ENCODE measurements around the gene PLEKHO2. TPM values are rescaled to one million over a fixed set of nuclear protein-coding genes. Genes with fewer than 3 reads are reported as not detected.

Gene PLEKHO2
- total RNA-seq, 1 donor from 2014 or later, result 18.0 TPM

DNA sequence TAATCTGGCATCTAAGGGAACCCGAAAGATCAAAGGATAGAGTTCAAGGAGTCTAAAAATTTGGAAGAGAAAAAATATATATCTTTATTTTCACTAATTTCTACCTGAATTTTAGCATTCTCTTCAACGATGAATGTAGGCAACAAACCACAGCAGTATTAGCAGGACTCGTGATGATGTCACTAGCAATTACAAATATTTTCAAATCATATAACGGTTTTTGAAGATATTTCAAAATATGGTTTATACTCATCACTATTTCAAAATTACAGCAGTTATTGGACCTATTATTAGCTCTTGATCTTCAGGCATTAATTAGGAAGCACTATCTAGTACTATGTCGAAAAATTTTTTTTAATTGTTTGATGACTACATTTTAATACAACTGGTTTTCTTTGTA, 43.0 kb downstream of the PLEKHO2 start:
- Mint-ChIP-seq H3K27me3 (ENCODE audit: unreplicated experiment) (peaks cover 2% of the 10 kb centered on the region), H3K27ac (ENCODE audit: unreplicated experiment) (no peak overlapping the region), H3K4me3 (ENCODE audit: unreplicated experiment) (no peak overlapping the region), H3K4me1 (ENCODE audit: low read depth, unreplicated experiment) (peaks cover 13% of the 10 kb centered on the region), H3K9me3 (ENCODE audit: unreplicated experiment) (no peaks in the 10 kb centered on the region), H3K36me3 (ENCODE audit: unreplicated experiment) (peaks cover 4% of the 10 kb centered on the region)
- no peak for DNase-seq
- TF ChIP-seq, protein P1, sequence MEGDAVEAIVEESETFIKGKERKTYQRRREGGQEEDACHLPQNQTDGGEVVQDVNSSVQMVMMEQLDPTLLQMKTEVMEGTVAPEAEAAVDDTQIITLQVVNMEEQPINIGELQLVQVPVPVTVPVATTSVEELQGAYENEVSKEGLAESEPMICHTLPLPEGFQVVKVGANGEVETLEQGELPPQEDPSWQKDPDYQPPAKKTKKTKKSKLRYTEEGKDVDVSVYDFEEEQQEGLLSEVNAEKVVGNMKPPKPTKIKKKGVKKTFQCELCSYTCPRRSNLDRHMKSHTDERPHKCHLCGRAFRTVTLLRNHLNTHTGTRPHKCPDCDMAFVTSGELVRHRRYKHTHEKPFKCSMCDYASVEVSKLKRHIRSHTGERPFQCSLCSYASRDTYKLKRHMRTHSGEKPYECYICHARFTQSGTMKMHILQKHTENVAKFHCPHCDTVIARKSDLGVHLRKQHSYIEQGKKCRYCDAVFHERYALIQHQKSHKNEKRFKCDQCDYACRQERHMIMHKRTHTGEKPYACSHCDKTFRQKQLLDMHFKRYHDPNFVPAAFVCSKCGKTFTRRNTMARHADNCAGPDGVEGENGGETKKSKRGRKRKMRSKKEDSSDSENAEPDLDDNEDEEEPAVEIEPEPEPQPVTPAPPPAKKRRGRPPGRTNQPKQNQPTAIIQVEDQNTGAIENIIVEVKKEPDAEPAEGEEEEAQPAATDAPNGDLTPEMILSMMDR (IDR thresholded peaks at IDR 0.05; ENCODE audit: partially characterized antibody, unreplicated experiment), result no peak

DNA sequence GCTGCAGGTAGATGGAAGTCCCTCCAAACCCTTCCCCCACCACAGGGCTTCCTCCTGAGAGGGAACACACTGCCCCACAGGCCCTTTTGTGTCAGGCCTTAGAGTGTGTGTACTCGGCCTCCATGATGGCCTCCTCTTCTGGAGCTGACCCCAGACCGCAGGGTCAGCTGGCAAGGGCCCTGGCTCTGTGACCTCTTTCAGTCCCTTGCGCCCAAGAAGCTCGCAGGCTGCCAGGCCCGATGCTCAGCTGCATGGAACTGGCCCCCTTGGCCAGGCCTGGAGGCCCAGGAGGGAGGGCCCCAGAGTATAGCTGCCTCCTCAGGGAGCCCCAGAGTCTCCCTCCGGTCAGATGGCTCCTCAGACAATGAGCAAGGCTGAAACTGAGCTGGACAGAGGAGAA, 46.6 kb downstream of the PLEKHO2 start:
- TF ChIP-seq, protein P1 (IDR thresholded peaks at IDR 0.05; ENCODE audit: partially characterized antibody, unreplicated experiment), result no peak
- peaks cover 3% of the 10 kb centered on the region for H3K36me3 Mint-ChIP-seq (ENCODE audit: unreplicated experiment)
- H3K9me3 Mint-ChIP-seq (ENCODE audit: unreplicated experiment), result no peaks in the 10 kb centered on the region
- no peak overlapping the region for H3K27ac Mint-ChIP-seq (ENCODE audit: unreplicated experiment)
- peaks cover 2% of the 10 kb centered on the region for H3K27me3 Mint-ChIP-seq (ENCODE audit: unreplicated experiment)
- no peak for DNase-seq
- H3K4me1 Mint-ChIP-seq (ENCODE audit: low read depth, unreplicated experiment), result peaks cover 9% of the 10 kb centered on the region
- no peak overlapping the region for H3K4me3 Mint-ChIP-seq (ENCODE audit: unreplicated experiment)

DNA sequence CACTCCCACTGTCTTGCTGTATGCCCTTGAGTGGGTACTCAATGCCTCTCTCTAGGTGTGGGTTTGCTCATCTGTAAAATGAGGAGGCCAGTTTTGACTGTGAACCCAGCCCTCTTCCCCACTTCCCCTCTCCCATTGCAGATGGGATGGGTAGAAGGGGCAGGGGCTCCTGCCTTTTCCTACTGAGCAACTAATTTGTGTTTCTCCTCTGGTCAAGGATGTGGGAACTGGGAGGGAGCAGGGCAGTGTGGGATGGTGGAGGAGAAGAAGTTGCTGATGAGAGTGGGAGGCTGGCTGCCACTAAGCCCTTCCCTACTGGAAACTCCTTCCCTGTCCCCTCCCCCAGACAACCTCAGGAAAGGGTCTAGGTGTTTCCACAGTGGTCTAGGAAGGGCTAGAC, 49.8 kb downstream of the PLEKHO2 start:
- TF ChIP-seq, protein P1 (IDR thresholded peaks at IDR 0.05; ENCODE audit: partially characterized antibody, unreplicated experiment), result no peak
- peaks cover 2% of the 10 kb centered on the region for H3K27me3 Mint-ChIP-seq (ENCODE audit: unreplicated experiment)
- H3K4me3 Mint-ChIP-seq (ENCODE audit: unreplicated experiment), result no peak overlapping the region
- DNase-seq, result no peak
- no peaks in the 10 kb centered on the region for H3K36me3 Mint-ChIP-seq (ENCODE audit: unreplicated experiment)
- no peak overlapping the region for H3K27ac Mint-ChIP-seq (ENCODE audit: unreplicated experiment)
- H3K9me3 Mint-ChIP-seq (ENCODE audit: unreplicated experiment), result no peaks in the 10 kb centered on the region
- H3K4me1 Mint-ChIP-seq (ENCODE audit: low read depth, unreplicated experiment), result peaks cover 8% of the 10 kb centered on the region

DNA sequence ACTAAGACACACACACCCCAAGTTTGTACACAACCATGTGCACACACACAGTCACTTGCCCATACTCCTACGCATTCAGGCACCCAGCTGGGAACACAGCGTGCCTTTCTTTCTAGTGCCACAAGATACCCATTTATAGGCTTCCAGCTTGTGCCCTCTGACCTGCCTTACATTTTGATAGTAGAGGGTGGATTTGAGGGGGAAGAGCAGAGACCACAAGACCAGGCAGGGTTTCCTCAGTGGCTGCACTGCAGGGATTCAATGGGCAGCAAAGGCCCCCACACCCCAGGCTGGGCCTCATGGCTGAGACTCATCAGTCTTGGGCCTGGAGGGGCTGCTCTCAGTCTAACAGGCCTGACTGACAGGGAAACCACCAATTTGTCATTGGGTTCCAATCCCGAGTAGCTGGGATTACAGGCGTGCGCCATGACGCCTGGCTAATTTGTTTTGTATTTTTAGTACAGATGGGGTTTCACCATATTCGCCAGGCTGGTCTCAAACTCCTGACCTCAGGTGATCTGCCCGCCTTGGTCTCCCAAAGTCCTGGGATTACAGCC, 51.2 kb downstream of the PLEKHO2 start:
- H3K27me3 Mint-ChIP-seq (ENCODE audit: unreplicated experiment), result no peaks in the 10 kb centered on the region
- H3K4me3 Mint-ChIP-seq (ENCODE audit: unreplicated experiment), result no peak overlapping the region
- peaks cover 11% of the 10 kb centered on the region for H3K4me1 Mint-ChIP-seq (ENCODE audit: low read depth, unreplicated experiment)
- peak overlapping the region; percentile 39 for H3K27ac Mint-ChIP-seq (ENCODE audit: unreplicated experiment)
- no peak for DNase-seq
- no peaks in the 10 kb centered on the region for H3K36me3 Mint-ChIP-seq (ENCODE audit: unreplicated experiment)
- H3K9me3 Mint-ChIP-seq (ENCODE audit: unreplicated experiment), result no peaks in the 10 kb centered on the region
- TF ChIP-seq, protein P1 (IDR thresholded peaks at IDR 0.05; ENCODE audit: partially characterized antibody, unreplicated experiment), result no peak

DNA sequence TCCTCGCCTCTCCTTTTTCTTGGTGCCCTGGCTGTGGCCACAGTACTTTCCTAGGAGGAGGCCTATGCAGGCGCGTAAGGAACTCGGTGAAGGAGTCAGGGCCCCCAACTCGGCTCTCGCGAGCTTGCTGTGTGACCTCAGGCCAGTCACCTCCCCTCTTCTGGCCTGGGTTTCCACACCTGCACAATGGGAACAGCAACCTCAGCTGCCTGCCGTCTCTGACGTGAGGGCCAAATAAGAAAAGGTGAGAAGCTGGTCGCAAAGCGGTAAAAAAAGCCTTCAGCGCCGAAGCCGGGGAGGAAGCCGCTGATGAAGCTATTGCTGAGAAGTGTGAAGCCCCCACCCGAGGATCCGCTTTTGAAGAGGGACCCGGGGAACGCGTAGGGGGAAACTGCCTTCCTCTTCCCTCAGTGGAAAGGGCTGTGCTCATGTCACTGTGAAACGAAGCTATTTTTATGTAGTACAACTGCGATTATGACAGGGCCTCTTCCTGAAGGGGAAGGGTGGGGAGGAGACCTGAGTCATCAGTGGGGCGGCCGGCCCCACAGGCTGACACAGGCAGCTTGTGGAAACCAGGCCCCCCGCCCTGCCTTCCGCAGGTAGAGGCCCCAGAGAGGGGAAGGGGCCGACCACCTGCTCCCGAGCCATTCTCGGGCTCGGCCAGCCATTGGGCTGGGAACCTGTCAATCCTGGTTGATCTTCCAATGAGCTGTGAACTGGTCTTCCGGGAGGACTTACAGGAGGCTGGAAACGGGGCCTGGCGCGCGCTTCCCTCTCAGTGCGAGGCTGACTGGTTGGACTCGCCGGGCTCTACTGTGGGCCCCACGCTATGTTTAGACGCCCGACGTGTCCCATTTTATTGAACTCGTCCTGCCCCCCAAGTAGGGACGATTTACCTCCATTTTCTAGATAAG, 52.0 kb downstream of the PLEKHO2 start:
- Mint-ChIP-seq H3K27me3 (ENCODE audit: unreplicated experiment) (no peaks in the 10 kb centered on the region), H3K4me1 (ENCODE audit: low read depth, unreplicated experiment) (peaks cover 11% of the 10 kb centered on the region), H3K9me3 (ENCODE audit: unreplicated experiment) (no peaks in the 10 kb centered on the region), H3K4me3 (ENCODE audit: unreplicated experiment) (peak overlapping the region; percentile 69), H3K27ac (ENCODE audit: unreplicated experiment) (peak overlapping the region; percentile 52), H3K36me3 (ENCODE audit: unreplicated experiment) (no peaks in the 10 kb centered on the region)
- DNase-seq, result peak; percentile 90
- TF ChIP-seq, protein P1 (IDR thresholded peaks at IDR 0.05; ENCODE audit: partially characterized antibody, unreplicated experiment), result no peak
